Large intestine (tissue), 3 donors: ENCODE measurements around the gene TMCC2. TPM values are rescaled to one million over a fixed set of nuclear protein-coding genes. Genes with fewer than 3 reads are reported as not detected.

Experiments used
- DNase-seq, 2 donors: peaks; one replicate each; pipeline versions ENCODE4 v3.0.0 to v3.0.0-alpha.2; 2013
- H3K27ac ChIP-seq: one replicate; pipeline ENCODE4 v1.5.1; 2013; ENCODE audit warnings: low read length
- H3K27me3 ChIP-seq: 2 replicates; pipeline ENCODE4 v1.6.1; 2013; ENCODE audit warnings: low read length; ENCODE audit not compliant: control insufficient read depth, insufficient read depth
- H3K36me3 ChIP-seq: 2 replicates; pipeline ENCODE4 v1.6.1; 2013; ENCODE audit warnings: low read length; ENCODE audit not compliant: control insufficient read depth, insufficient read depth
- H3K4me1 ChIP-seq: one replicate; pipeline ENCODE4 v1.6.1; 2013; ENCODE audit warnings: low read length; ENCODE audit not compliant: control insufficient read depth, insufficient read depth
- H3K4me3 ChIP-seq: one replicate; pipeline ENCODE4 v1.5.1; 2013; ENCODE audit warnings: low read length
- H3K9me3 ChIP-seq: one replicate; pipeline ENCODE4 v1.6.1; 2013; ENCODE audit warnings: mild to moderate bottlenecking, low read depth, low read length, moderate library complexity; ENCODE audit not compliant: control insufficient read depth
- WGBS: methylation state at CpG from one replicate; pipeline ENCODE4 v1.1.5; 2013; ENCODE audit warnings: low lambda C conversion rate; ENCODE audit not compliant: insufficient coverage; 5-methylcytosine and 5-hydroxymethylcytosine counted together
- polyA plus RNA-seq: library from polyadenylated mRNA; unstranded; fragments of 120-200 nt; gene quantifications from one replicate; pipeline ENCODE4 v1.2.1, GENCODE V29; 2013

The TMCC2 gene
- polyA plus RNA-seq, 1 donor: 6.2 TPM

- H3K36me3 ChIP-seq: no peaks in the 10 kb centered on the region
- no CpG with 5 or more reads among the region's 8 CpGs for WGBS
- H3K27me3 ChIP-seq: no peaks in the 10 kb centered on the region
- peaks cover 2% of the 10 kb centered on the region for H3K9me3 ChIP-seq
- no peak overlapping the region for H3K27ac ChIP-seq
- no peak for DNase-seq
- H3K4me3 ChIP-seq: no peak overlapping the region
- no peaks in the 10 kb centered on the region for H3K4me1 ChIP-seq
These were observed 43.0 kb downstream of the TMCC2 start for GRCh38 chr1:205270764-205271163.

- H3K27me3 ChIP-seq: no peaks in the 10 kb centered on the region
- H3K4me1 ChIP-seq: no peaks in the 10 kb centered on the region
- no peak overlapping the region for H3K4me3 ChIP-seq
- no peak for DNase-seq
- no peak overlapping the region for H3K27ac ChIP-seq
- H3K9me3 ChIP-seq: peaks cover 2% of the 10 kb centered on the region
- WGBS: no CpG with 5 or more reads among the region's 8 CpGs
- no peaks in the 10 kb centered on the region for H3K36me3 ChIP-seq
These were observed 43.5 kb downstream of the TMCC2 start for GRCh38 chr1:205271277-205271676.

- Histone ChIP-seq H3K4me3 (no peak overlapping the region), H3K9me3 (peaks cover 2% of the 10 kb centered on the region), H3K27ac (no peak overlapping the region), H3K27me3 (no peaks in the 10 kb centered on the region), H3K36me3 (no peaks in the 10 kb centered on the region), H3K4me1 (no peaks in the 10 kb centered on the region)
- no peak for DNase-seq
- WGBS: no CpG with 5 or more reads among the region's 18 CpGs
These were observed 44.0 kb downstream of the TMCC2 start for GRCh38 chr1:205271745-205272144.

GRCh38 chr1:205272536-205272935 lies 44.8 kb downstream of the TMCC2 start:
- DNase-seq: no peak
- no peak overlapping the region for H3K4me3 ChIP-seq
- no peak overlapping the region for H3K27ac ChIP-seq
- WGBS: 80% methylated on average over 1 of the region's 3 CpGs
- H3K36me3 ChIP-seq: no peaks in the 10 kb centered on the region
- no peaks in the 10 kb centered on the region for H3K4me1 ChIP-seq
- H3K9me3 ChIP-seq: peaks cover 2% of the 10 kb centered on the region
- no peaks in the 10 kb centered on the region for H3K27me3 ChIP-seq

GRCh38 chr1:205273551-205273982 lies 45.8 kb downstream of the TMCC2 start:
- Histone ChIP-seq H3K27ac (no peak overlapping the region), H3K9me3 (peaks cover 2% of the 10 kb centered on the region), H3K36me3 (no peaks in the 10 kb centered on the region), H3K4me3 (no peak overlapping the region), H3K4me1 (no peaks in the 10 kb centered on the region), H3K27me3 (no peaks in the 10 kb centered on the region)
- no CpG with 5 or more reads among the region's 7 CpGs for WGBS
- peak; percentile 73 to 77 for DNase-seq

GRCh38 chr1:205274041-205274691 lies 46.4 kb downstream of the TMCC2 start:
- no peak for DNase-seq
- Histone ChIP-seq H3K4me3 (no peak overlapping the region), H3K27ac (no peak overlapping the region), H3K36me3 (no peaks in the 10 kb centered on the region), H3K27me3 (no peaks in the 10 kb centered on the region), H3K4me1 (no peaks in the 10 kb centered on the region), H3K9me3 (peaks cover under 1% of the 10 kb centered on the region)
- WGBS: no CpG with 5 or more reads among the region's 8 CpGs

- Histone ChIP-seq H3K4me3 (no peak overlapping the region), H3K27ac (no peak overlapping the region), H3K9me3 (no peaks in the 10 kb centered on the region), H3K27me3 (no peaks in the 10 kb centered on the region), H3K4me1 (no peaks in the 10 kb centered on the region), H3K36me3 (no peaks in the 10 kb centered on the region)
- DNase-seq: no peak
- WGBS: no CpG with 5 or more reads among the region's 3 CpGs
These were observed 47.4 kb downstream of the TMCC2 start for GRCh38 chr1:205275133-205275532.

- no peaks in the 10 kb centered on the region for H3K27me3 ChIP-seq
- DNase-seq: no peak
- no peaks in the 10 kb centered on the region for H3K4me1 ChIP-seq
- no peaks in the 10 kb centered on the region for H3K36me3 ChIP-seq
- H3K9me3 ChIP-seq: no peaks in the 10 kb centered on the region
- H3K4me3 ChIP-seq: no peak overlapping the region
- WGBS: no CpG with 5 or more reads among the region's 9 CpGs
- no peak overlapping the region for H3K27ac ChIP-seq
These were observed 48.4 kb downstream of the TMCC2 start for GRCh38 chr1:205275916-205276688.

GRCh38 chr1:205276689-205277065 lies 48.9 kb downstream of the TMCC2 start:
- no peaks in the 10 kb centered on the region for H3K27me3 ChIP-seq
- H3K4me1 ChIP-seq: no peaks in the 10 kb centered on the region
- H3K27ac ChIP-seq: no peak overlapping the region
- no peaks in the 10 kb centered on the region for H3K9me3 ChIP-seq
- DNase-seq: no peak
- WGBS: no CpG with 5 or more reads among the region's 8 CpGs
- H3K36me3 ChIP-seq: no peaks in the 10 kb centered on the region
- H3K4me3 ChIP-seq: no peak overlapping the region

- H3K27ac ChIP-seq: no peak overlapping the region
- DNase-seq: no peak
- no peaks in the 10 kb centered on the region for H3K9me3 ChIP-seq
- H3K36me3 ChIP-seq: no peaks in the 10 kb centered on the region
- no peak overlapping the region for H3K4me3 ChIP-seq
- H3K4me1 ChIP-seq: peaks cover 9% of the 10 kb centered on the region
- no peaks in the 10 kb centered on the region for H3K27me3 ChIP-seq
- no CpG with 5 or more reads among the region's 3 CpGs for WGBS
These were observed 52.2 kb downstream of the TMCC2 start for GRCh38 chr1:205279986-205280385.
